Liver (tissue), 3 donors: ENCODE data around the gene PSMB2.

Experiments
- ATF3 ChIP-seq: IDR thresholded peaks from 2 replicates; pipeline ENCODE4 v1.6.1; 2016; ENCODE audit warnings: antibody characterized with exemption
- CTCF ChIP-seq: fragments of 150-350 bp; IDR thresholded peaks from 2 replicates; pipeline ENCODE4 v1.5.1; 2017; ENCODE audit warnings: improper control_type of control experiment, low read depth, low read length; ENCODE audit not compliant: missing input control
- EGR1 ChIP-seq, 2 donors: IDR thresholded peaks; 2 replicates each; pipeline ENCODE4 v1.6.1; 2016 to 2018; ENCODE audit warnings: antibody characterized with exemption in 2 of 2, low read depth in 2 of 2
- FOXA1 ChIP-seq: IDR thresholded peaks from 2 replicates; pipeline ENCODE4 v1.6.1; 2016; ENCODE audit warnings: antibody characterized with exemption
- GABPA ChIP-seq, 2 donors: IDR thresholded peaks in 1 of 2; conservative IDR thresholded peaks in 1 of 2; 2 replicates each; pipeline ENCODE4 v1.6.1; 2016; ENCODE audit warnings: antibody characterized with exemption in 2 of 2, mild to moderate bottlenecking in 1 of 2, moderate library complexity in 1 of 2
- JUND ChIP-seq, 2 donors: IDR thresholded peaks; 2 replicates each; pipeline ENCODE4 v1.6.1; 2016; ENCODE audit warnings: antibody characterized with exemption in 2 of 2
- MAX ChIP-seq: IDR thresholded peaks from 2 replicates; pipeline ENCODE4 v1.6.1; 2016; ENCODE audit warnings: antibody characterized with exemption
- NR2F2 ChIP-seq: IDR thresholded peaks from 2 replicates; pipeline ENCODE4 v1.6.1; 2016; ENCODE audit warnings: antibody characterized with exemption
- RAD21 ChIP-seq, 2 donors: IDR thresholded peaks; 2 replicates each; pipeline ENCODE4 v1.6.1; 2016; ENCODE audit warnings: antibody characterized with exemption in 2 of 2, mild to moderate bottlenecking in 2 of 2
- REST ChIP-seq: IDR thresholded peaks from 2 replicates; pipeline ENCODE4 v1.6.1; 2016; ENCODE audit warnings: antibody characterized with exemption, mild to moderate bottlenecking
- SP1 ChIP-seq: IDR thresholded peaks from 2 replicates; pipeline ENCODE4 v1.6.1; 2018; ENCODE audit warnings: antibody characterized with exemption, mild to moderate bottlenecking
- TAF1 ChIP-seq: conservative IDR thresholded peaks from 2 replicates; pipeline ENCODE4 v1.6.1; 2016; ENCODE audit warnings: antibody characterized with exemption, mild to moderate bottlenecking
- YY1 ChIP-seq: IDR thresholded peaks from 2 replicates; pipeline ENCODE4 v1.6.1; 2016; ENCODE audit warnings: antibody characterized with exemption, mild to moderate bottlenecking
- ZBTB33 ChIP-seq: IDR thresholded peaks from 2 replicates; pipeline ENCODE4 v1.6.1; 2016; ENCODE audit warnings: antibody characterized with exemption
- donor health status: healthy.
- donor health status: healthy.

GRCh38 chr1:35576061-35576765 lies 65.1 kb downstream of the PSMB2 start:
- TF ChIP-seq CTCF (no peak), ZBTB33 (no peak), TAF1 (no peak), MAX (no peak), YY1 (no peak), EGR1 (IDR thresholded peaks at IDR 0.05; ENCODE audit: low read depth in 2 of 2) (no peak), ATF3 (no peak), REST (no peak), RAD21 (IDR thresholded peaks at IDR 0.05) (no peak), JUND (IDR thresholded peaks at IDR 0.05) (no peak), SP1 (no peak), NR2F2 (no peak), FOXA1 (no peak), GABPA (IDR thresholded peaks at IDR 0.05 in 1 of 2, conservative IDR thresholded peaks at IDR 0.05 in 1 of 2) (no peak)
